Renal cortical epithelial cell (primary cell): ENCODE data around the gene GABRP. TPM values are rescaled to one million over a fixed set of nuclear protein-coding genes. Genes with fewer than 3 reads are reported as not detected.
"Not testable (repeated sequence)": the region's sequence is repeated elsewhere in the genome, so short reads cannot be mapped to it uniquely, and the experiment has no call there.

Experiments used
- DNase-seq: peaks from one replicate; pipeline ENCODE4 v3.0.0-alpha.2; 2011; ENCODE audit warnings: low read depth
- total RNA-seq: library from RNA; depleted of rRNA; stranded (reverse); fragments of >200 nt; gene quantifications from 2 replicates; pipeline ENCODE4 v1.2.3, GENCODE V29; 2014

GABRP gene, protein sequence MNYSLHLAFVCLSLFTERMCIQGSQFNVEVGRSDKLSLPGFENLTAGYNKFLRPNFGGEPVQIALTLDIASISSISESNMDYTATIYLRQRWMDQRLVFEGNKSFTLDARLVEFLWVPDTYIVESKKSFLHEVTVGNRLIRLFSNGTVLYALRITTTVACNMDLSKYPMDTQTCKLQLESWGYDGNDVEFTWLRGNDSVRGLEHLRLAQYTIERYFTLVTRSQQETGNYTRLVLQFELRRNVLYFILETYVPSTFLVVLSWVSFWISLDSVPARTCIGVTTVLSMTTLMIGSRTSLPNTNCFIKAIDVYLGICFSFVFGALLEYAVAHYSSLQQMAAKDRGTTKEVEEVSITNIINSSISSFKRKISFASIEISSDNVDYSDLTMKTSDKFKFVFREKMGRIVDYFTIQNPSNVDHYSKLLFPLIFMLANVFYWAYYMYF
- 0.35 and 0.45 TPM in 2 replicates for total RNA-seq

DNA sequence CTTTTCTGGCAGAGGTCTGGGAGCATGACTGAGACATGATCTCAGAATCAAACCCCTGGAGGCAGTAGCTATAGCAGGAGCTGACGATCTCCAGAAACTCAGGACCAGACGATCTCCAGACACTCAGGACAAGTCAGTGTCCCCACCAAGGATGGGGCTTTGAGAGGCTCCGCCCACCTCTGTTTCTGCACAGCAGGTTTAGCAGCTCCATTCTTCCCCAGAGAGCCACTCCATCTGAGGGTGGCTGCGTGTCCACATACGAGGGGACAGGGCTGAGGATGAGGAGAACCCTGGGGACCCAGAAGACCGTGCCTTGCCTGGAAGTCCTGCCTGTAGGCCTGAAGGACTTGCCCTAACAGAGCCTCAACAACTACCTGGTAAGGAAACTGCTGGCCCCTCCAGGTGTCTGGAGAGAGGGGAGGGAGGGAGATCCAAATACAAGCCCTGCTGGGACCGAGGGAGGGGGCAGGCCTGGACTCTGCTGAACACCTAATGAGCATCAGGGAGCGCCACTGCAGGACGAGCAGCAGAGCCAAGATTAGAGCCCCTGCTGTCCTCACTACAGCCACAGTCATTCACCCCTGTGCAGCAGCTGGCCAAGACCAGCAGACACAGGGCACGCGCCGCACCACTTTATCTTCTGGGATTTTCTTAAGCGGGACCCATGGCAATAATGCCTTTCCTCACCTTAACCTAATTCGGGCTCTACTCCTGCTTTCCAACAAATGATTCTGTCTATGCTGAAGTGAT, at the start of gene GABRP:
GABRP (plus strand) TSS at position 228 of the 750 bp plus-strand sequence. CDS start 4,891 bp downstream, outside the sequence.
- no peak for DNase-seq

DNA sequence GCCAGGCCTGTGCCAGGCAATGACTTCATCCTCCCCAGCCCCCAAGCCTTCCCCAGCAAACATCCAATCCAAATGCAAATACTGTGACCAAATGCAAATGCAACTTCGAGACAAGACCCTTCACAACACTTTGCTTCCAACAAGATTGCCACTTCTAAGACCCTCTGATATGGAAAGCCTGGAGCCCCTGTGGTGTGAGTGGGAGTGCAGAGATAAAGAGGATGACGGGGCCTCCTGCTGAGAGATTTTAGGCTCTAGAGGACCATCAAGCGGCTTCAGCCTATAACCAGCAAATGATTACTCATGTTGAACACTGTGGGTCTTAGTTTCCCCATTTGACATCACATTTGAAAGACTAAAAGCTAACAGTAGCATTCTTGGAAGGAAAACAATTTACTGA, 46.6 kb upstream of the GABRP start:
- DNase-seq, result no peak

DNA sequence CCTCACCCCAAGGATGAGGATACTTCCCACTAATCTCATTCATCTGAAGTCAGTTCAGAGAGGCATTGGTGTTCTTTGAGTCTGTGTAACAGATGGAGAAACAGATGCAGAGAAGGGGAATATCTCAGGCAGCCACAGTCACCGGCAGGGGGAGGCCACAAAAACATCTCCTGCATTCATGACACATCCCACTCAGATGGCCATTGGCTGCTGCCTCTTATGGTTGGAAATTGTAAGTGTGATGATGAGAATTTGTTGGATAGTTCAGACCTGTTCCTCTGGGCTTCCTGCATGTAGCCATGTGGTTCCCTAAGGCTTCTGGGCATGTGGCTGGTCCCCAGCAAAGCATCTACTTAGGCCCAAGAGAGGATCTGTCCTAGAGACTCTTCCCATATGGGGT, 45.9 kb upstream of the GABRP start:
- no peak for DNase-seq

DNA sequence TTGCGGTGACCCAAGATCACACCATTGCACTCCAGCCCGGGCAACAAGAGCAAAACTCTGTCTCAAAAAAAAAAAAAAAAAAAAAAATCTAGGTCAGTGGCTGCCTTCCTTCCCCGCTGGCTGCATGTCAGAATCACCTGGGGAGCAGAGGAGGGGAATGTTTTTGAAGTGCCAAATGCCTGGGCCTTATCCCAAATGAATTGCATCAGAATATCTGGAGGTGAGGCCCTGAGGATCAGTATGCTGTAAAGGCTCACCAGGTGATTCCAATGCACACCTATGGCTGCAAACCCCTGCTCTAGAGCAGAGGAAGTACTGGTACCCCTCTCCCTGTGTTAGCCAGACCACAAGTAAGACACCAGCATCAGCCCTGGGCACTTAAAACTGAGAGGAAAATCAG, 44.7 kb upstream of the GABRP start:
- no peak for DNase-seq

DNA sequence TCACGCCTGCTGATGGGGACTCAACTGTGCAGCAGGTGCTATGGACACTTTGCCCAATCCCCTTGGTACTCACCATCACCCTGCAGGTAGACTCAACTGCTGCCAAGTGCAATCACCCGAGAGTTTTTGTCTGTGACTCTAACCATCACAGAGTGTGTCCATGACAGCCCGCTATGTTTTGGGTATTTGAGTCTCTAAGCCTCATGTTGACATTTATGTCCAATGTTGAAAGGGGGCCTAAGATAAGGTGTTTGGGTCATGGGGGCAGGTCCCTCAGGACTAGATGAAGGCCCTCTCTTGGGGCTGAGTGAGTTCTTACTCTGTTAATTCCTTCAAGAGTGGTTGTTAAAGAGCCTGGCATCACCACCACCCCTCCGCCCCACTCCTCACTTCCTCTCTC, 44.1 kb upstream of the GABRP start:
- no peak for DNase-seq

DNA sequence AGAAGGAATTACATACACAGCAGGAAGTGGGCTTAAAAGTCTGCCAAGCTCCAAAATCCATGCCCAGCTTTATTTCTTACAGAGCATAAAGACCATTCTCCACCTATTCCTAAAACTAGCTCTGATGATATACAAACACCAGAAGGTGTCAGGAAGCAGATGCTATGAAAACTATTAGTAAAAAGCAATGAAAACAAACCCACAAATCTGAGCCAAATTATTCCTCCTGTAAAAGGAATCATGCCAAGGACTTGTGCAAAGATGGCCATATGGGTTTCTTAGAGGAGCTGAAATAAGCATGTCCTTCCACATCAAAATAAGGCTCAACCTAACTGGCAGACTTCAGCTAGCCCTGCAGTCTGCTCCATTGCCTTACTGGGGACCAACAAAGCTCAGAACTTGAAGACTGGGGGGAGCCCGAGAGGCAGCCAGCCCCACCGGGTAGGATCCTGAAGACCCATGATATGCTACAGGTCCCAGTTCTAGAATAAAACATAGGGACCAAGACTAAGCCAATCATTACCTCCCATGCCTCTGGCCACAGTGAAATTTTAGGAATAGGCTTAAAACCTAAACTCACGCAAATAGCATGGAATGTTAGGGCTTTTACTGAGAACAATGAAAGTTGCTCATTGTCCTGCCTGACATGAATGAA, 42.8 kb upstream of the GABRP start:
- no peak for DNase-seq

DNA sequence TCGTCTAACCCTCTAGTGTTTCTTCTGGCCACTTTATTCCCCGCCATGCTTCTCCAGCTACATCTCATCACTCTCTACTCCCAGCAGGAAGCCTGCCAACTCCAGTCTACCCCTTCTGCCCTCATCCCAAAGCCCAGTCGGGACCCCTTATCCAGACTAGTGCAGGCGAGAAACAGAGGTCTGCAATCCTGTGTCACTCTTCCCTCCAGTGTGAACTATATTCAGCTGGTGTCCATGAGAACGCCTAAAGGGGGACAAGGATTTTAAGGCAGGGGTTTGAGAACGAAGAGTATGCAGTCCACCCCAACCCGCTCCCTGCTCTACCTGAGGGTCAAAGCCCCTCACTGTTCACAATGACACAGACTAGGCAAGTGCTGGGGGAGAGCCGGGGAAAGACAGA, 41.7 kb upstream of the GABRP start:
- DNase-seq, result no peak

DNA sequence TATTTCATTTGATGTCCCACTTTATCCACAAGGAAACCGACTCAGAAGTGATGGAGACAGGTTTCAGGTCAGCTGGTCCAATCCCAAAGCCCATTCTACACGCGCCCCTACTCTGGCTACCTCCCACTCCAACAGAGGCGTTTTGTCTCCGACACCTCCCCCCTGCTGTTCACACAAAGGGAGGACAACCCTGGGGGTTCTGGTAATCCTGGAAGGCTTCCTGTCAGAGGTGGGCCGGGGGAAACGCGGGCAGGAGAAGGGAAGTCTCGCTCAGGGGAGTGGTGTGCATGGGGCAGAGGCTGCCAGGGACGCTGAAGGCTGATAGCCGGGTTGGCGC, 39.7 kb upstream of the GABRP start:
- no peak for DNase-seq

DNA sequence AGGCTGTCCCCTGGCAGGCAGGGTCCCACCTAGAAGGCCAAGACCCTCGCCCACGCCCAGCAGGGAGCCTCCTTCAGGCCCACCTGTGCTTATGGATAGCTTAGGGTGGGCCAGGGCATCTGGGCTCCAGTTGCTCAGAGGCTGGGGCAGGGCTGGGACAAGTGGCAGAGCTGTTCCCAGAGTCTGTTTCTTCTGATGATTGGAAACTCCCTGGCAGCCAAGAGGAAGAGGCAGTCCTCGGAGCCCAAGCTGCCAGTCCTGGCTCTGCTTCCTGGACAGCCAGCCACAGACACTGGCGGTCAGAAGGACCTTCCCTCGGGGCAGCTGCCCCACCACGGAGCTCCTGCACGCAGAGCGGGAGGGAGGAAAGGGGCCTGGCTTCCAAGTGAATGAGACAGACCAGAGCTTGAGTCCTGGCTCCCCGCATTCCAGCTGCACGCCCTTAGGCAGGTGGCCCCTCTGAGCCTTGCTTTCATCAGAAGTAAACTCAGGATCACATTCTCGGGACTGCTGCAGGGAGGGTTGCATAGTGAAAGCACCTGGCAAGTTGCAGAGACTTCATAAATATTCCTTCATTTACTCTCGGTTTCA, 37.9 kb upstream of the GABRP start:
- DNase-seq, result peak; percentile 84

DNA sequence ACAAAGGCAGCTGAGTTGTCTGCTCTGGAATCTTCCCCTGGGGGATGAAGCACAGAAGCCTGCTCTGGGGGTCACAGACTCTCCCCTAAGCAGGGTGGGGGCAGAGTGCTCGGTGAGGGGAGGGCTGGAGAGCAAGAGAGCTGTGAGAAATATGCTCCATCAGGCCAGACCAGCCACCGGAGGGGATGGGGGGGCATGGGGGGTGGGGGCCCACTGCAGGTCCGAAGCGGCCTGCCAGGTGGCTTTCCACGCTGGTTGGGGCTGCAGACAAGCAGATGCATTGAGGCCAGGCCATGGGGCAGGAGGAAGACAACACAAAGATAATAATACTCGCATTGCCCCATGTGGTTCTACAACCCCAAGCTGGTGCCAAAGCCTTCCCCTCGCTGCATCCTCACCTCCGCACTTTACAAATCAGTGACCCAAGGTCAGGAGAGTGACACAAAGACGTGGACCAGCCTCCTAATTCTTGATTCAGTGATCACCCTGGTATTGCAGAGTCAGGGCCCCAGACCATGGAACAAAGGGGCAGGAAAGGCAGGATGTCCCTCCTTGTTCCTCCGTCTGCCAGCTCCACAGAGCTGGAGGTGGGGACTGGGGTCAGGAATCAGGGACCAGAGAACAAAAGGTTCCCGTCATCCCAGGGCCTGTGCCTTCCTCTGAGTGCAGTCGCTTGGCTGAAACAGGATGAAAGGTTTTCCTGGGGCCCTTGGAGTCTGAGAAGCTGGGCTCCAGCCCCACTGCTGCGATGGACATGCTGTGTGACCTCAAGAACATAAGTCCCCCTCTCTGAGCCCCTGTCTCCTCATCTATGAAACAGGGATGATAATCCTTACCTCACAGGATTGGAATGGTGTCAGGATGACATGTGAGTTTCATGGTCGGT, 37.2 kb upstream of the GABRP start:
- no peak for DNase-seq

DNA sequence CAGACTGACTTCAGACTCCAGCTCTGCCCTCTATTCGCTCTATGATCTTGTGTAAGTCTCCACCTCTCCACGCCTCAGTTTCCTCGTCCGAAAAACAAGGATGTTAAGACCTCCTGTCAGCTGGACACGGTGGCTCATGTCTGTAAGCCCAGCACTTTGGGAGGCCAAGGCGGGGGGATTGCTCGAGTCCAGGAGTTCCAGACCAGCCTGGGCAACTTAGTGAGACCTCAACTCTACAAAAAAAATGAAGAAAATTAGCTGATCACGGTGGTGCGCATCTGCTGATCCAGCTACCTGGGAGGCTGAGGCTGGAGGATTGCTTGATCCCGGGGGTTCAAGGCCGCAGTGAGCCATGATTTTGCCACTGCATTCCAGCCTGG, 36.6 kb upstream of the GABRP start:
- no peak for DNase-seq

DNA sequence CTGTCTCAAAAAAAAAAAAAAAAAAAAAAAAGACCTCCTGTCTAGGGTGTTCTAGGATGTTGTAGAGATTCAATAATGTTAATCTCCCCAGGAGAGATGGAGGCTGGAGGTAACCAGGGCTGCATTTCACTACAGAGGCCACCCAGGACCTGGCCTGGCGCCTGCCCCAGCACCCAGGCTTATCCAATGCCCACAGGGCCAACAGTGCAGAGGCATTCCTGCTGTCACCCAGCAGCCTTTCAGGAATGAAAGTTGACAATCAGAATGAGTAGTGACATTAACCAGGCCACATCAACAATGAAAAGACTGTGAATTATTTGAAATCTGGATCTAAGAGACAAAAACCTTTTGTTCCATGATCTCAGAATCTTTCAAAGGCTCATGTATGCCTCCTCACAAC, 36.2 kb upstream of the GABRP start:
- no peak for DNase-seq

DNA sequence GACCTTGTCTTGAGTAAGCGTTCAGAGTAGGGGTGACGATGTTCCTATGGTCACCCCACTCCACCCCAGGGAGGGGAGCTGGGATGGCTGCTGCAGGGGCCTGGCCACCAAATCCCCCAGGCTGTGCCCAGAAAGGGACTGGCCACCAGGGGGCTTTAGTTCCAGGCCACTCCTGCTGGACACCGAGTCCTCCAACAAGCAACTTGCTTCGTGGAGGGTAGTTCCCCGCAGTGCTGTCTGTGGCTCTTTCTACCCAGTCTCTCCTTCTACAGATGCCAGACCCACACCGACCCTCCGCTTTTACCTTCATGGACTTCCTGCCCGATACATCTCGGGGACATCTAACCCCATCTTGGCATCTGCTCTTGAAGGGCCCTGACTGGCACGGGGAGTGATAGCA, 35.7 kb upstream of the GABRP start:
- no peak for DNase-seq

DNA sequence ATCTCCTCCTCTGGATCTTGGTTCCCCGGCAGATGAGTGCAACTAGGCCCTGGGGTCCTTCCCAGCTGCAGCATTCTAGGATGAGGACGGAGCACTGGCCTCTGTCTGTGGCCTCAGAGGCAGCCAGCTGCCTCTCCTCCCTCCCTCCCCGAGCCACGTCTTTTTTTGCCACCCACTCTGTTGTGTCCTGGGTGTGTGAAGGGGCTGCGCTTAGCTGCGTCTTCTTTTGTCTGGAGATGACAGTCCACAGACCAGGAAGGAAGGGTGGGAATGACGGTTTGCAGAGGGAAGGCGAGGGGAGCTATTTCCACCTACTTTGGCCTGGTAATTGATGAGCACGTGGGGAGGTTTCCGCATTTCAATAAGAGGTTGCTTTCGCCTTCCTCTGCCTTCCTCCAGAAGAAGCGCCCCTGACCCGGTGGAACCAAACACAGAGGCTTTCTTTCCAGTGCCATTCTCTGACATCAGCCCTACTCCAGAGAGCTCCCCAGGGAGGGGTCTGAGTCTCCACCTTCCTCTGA, 34.5 kb upstream of the GABRP start:
- no peak for DNase-seq

DNA sequence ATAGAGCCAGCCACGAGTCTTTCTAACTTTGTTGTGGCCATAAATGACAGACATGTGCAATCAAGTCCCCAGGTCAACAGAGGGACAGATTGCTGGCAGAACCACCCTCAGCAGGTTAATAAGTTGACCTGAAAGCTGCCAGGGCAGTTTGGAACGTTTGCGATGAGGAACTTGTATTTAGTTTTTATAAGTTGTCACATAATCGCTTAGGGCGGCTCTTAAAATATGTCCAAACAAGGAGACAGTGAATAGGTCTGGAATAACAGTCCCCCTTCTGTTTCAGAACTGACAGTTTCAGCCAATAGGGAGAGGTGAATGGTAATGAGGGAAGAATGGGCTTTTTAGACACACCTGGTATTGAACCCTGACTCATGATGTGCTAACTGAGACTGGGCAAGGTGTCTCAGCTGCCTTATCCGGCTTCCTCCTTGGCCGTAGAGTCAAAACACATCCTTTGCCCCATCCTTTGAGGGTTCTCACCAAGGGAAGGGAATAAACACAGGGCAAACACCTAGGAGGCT, 33.6 kb upstream of the GABRP start:
- DNase-seq, result peak; percentile 61

DNA sequence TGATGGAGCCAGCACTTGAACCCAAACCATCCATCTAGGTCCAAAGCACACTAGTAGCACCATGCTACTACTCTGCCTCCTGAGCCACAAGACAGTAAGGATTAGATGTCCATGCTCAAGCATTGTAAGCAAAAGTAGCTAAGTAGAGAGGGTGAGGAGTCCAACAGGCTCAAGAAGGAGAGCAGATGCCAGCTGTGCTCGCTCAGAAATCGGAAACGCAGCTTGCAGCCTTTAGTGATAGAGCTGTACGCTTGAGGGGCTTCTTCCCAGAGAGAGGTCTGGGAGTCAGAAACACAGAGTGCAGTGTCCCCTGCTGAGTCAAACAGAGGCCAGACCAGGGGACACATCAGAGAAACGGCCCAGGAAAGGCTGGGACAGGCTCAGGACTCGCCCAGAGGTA, 32.7 kb upstream of the GABRP start:
- no peak for DNase-seq

DNA sequence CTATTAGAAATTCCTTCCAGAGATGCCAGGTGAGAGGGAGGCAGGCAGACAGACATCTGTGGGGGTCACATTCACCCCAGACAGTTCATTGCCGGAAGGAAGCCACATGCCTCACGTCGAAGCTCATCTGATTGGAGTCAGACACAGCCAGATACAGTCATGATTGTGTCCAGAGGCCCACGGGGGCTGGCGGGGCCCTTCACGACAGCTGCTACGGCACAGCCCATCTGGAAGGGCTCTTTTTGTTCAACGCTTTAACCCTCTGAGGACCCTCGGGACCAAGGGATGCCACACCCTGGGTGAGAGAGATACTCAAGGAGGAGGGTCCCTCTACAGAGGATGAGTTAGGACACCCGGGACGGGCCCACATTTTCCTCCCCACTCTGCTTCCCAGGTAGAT, 31.9 kb upstream of the GABRP start:
- DNase-seq, result no peak

DNA sequence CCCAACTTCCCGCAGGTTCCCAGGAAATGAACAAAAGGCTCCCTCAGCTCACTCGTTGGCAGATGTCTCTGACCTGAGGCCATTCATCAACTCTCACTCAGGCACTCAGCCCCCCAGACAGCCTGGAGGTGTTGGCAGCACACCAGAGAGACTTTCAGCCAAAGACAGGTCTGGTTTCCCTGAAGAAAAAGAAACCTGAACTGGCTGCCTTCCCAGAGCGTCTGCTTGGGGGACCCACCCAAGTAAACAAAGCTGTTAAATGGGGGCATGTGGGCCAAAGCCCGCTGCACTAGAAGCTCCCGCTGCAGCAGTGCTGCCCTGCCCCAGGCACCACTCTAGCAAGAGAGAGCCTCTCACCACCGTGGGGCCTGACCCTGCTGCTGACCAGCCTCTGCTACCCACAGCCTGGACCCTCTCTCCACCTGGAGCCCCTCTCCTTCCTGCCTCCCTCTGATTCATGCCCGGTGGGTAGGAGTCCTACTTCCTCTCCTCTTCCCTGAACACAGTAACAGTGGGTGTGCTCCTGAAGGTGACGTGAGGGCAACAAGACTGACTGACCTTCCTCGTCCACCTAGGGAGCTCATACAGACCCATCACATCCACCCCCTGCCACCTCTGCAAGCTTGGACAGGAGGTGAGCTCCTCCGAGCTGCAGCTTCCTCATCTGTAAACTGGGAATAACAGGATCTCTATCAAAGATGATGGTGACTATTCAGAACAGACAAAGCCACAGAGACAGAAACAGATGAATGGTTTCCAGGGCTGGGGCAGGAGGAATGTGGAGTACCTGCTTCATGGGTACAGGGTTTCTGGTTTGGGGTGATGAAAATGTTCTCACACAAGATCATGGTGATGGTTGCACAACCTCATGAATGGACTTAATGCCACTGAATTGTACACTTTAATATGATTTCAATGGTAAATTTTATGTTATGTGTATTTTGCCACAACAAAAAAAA, 31.0 kb upstream of the GABRP start:
- DNase-seq, result peak; percentile 75

DNA sequence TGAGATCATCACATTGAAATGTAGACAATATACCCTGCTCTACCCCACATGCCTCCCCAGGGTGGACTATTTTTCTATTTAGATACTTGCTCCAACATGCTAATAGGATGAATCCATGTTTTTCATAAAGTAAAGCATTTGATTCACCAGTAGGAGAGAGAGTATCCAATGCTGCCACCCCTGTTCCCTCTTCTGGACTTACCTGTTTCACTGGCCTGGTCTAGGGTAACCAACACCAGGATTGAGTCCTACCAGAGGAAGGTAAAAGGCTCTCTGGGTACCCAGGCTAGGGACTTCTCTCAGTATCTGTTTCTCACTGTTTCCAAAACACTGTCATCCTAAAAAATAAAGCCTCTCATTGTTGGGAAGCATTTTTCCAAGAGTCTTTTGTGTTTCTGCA, 30.2 kb upstream of the GABRP start:
- no peak for DNase-seq

DNA sequence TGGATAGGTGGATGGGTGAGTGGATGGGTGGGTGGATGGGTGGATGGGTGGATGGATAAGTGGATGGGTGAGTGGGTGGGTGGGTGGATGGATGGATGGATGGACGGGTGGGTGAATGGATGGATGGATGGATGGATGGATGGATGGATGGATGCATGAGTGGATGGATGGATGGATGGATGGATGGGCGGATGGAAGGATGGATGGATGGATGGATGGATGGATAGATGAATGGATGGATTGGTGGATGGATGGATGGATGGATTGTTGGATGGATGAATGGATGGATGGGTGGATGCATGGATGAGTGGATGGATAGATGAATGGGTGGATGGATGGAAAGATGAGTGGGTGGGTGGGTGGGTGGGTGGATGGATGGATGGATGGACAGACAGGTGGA, 29.0 kb upstream of the GABRP start:
- not testable (repeated sequence) for DNase-seq
